Cardiac fibroblast (primary cell): ENCODE results near the gene DISP2.
A peak's percentile ranks its signal among the peaks of the same experiment; 100 is the strongest.

ENCODE experiments used
- DNase-seq, 2 donors: peaks; one replicate each; pipeline versions ENCODE4 v3.0.0 to v3.0.0-alpha.2; 2010; ENCODE audit warnings: low read depth in 2 of 2
- H3K4me3 ChIP-seq, 2 donors: replicated peaks in 1 of 2; 1 replicate in 1 of 2; 2 replicates in 1 of 2; pipeline ENCODE4 v1.5.1; 2011; ENCODE audit warnings: low read depth in 2 of 2, low read length in 2 of 2, mild to moderate bottlenecking in 2 of 2, moderate library complexity in 1 of 2
- TF ChIP-seq, protein P1 (sequence below): IDR thresholded peaks from one replicate; pipeline ENCODE4 v1.5.1; 2011; ENCODE audit warnings: low read depth, mild to moderate bottlenecking, low read length, inconsistent platforms

The DISP2 gene

DNA sequence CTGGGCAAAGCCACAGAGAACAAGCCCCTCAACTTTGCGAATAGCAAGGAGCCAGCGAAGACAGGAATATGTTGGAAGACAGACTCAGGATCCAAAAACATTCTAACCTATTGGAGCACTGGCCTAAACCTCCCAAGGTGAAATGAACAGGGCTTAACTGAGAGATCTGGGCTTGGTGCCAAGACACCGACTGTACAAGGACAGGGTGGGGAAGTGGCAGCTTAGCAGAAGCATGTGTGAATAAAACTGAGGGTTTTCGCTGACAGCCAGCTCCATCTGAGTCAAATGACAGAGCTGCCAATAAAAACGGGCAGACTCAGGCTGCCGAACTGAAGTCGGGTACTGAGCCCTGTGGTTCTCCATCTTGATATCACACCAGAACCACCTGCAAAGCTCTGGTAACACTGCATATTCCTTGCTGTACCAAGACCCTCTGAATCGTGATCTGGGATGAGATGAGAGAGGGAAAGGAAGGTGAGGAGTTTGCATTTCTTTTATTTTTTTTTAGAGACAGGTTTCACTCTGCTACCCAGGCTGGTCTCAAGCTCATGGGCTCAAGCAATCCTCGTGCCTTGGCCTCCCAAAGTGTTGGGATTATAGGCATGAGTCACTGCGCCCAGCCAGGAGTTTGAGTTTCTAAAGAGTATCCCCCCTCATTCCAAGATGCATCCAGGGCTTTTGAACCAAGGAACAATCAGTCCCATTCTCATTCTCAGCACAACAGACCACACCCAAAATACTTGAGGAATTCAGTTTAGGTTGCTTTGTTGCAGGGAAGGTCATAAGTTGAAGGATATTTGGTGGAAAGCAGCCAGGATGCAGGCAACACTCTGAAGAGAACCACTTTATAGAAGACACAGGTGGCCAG, 44.3 kb upstream of the DISP2 start:
- DNase-seq = no peak
- H3K4me3 ChIP-seq = no peak overlapping the region
- TF ChIP-seq, protein P1, sequence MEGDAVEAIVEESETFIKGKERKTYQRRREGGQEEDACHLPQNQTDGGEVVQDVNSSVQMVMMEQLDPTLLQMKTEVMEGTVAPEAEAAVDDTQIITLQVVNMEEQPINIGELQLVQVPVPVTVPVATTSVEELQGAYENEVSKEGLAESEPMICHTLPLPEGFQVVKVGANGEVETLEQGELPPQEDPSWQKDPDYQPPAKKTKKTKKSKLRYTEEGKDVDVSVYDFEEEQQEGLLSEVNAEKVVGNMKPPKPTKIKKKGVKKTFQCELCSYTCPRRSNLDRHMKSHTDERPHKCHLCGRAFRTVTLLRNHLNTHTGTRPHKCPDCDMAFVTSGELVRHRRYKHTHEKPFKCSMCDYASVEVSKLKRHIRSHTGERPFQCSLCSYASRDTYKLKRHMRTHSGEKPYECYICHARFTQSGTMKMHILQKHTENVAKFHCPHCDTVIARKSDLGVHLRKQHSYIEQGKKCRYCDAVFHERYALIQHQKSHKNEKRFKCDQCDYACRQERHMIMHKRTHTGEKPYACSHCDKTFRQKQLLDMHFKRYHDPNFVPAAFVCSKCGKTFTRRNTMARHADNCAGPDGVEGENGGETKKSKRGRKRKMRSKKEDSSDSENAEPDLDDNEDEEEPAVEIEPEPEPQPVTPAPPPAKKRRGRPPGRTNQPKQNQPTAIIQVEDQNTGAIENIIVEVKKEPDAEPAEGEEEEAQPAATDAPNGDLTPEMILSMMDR = no peak

DNA sequence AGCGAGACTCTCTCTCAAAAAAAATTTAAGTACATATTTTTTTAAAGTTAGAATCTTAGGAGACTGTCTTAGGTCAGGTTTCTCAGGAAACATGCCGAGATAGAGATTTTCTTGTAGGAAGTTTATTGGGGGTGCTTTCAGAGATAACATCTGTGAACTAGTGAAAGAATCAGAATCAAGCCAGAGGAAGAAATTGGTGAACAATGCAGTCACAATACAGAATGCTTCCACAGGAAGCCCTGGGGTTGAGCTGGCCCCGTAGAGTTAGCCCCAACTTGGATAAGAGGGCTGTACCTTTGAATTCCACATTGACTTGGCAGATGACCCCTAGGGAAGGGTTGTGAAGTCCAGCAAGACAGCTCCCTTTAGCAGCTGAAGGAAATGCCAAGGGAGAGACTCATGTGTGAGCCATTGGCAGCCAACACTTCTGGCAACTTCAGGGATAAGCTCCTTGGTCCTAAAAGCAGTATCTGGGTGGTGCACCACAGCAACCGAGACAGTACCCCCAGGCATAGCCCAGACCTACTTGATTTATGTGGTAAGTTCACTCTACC, 43.2 kb upstream of the DISP2 start:
- DNase-seq = peak; percentile 76 to 77
- TF ChIP-seq, protein P1 = no peak
- H3K4me3 ChIP-seq = no peak overlapping the region

DNA sequence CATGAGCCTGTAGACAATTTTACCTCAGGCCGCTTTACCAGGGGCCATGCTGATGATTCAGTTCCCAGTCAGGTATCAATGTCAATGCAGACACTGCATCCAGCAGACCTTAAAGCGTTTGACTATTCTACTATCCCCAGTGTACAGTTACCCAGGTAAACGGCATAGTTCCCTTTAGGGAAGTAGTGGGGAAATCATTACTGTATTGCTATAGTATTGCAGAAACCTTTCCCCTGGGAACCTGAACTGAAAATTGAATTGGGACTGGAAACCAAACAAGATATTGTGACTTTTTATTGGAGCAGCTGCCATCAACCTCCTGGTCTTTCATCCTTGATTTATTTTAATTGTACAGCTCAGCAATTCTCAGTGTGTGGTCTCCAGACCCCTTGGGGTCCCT, 41.1 kb upstream of the DISP2 start:
- no peak for DNase-seq
- no peak overlapping the region for H3K4me3 ChIP-seq
- TF ChIP-seq, protein P1 = no peak

DNA sequence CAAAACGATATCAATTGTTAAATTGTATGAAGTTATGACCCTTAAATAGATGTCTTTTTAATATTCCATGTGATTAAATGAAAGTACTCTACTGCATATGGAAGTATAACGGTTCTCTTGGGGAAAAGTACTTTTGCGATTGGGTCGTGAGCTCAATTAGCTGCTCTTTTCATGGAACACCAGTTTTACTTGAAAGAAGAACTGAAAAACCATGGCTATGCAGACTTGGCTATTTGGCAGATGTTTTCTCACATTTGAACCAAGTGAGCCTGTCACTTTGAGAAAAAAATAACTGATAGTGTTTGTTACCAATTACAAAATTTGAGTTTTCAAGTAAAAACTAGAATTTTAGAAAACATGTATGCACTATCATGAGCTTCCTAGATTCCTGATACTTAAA, 40.4 kb upstream of the DISP2 start:
- TF ChIP-seq, protein P1 = no peak
- no peak for DNase-seq
- no peak overlapping the region for H3K4me3 ChIP-seq

DNA sequence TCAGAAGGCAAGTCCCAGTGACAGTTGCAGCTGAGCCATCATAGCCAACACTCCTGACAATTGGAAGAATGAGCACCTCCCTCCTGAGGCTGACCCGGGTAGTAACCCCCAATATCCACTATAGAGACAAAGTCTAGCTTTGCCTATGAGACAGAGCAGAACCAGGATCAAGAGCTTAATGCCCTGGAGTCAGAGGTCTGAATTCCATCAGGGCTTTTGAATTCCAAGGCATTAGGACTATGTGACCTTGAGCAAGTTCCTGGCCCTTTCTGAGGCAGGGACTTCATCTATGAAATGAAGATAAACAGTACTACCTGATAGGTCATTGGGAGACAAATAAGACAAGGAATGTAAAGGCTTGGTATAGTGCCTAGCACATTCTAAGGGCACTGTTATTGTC, 37.6 kb upstream of the DISP2 start:
- no peak for DNase-seq
- H3K4me3 ChIP-seq = no peak overlapping the region
- TF ChIP-seq, protein P1 = no peak

DNA sequence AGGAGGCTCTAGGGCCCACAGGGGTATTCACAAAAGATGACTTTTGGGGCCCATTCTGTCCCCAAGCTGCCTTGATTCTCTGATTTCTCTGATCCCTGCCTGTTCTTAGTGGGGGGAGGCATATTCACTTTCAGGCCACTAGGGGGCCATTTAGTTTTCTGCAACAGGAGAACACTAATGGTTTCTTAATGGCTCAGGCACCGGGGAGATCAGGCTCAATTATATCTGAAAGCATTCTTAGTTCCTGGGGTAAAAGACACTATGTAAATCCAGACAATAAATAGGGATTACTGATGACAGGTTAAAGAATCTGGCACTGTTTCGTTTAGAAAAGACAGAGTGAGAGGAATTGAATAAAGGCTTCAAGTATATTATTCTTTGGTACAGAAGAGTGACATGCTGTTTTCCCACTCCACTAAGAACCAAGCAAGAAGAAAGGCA, 37.1 kb upstream of the DISP2 start:
- no peak overlapping the region for H3K4me3 ChIP-seq
- DNase-seq = peak; percentile 76 to 82
- TF ChIP-seq, protein P1 = peak; percentile 91
